Chondrocyte (in vitro differentiated cells): Measurements from ENCODE around the gene OCA2. TPM values are rescaled to one million over a fixed set of nuclear protein-coding genes. Genes with fewer than 3 reads are reported as not detected.

Source experiments
- DNase-seq: peaks from one replicate; pipeline ENCODE4 v3.0.0; 2021; ENCODE audit warnings: mixed read lengths, low spot score
- H3K27ac Mint-ChIP-seq: one replicate; pipeline ENCODE4 v1.8.0; 2021; ENCODE audit warnings: mild to moderate bottlenecking, moderate library complexity, mixed read lengths; ENCODE audit not compliant: unreplicated experiment
- H3K27me3 Mint-ChIP-seq: 2 replicates; pipeline ENCODE4 v1.8.0; 2021; ENCODE audit warnings: low read depth, mixed read lengths
- H3K36me3 Mint-ChIP-seq: 2 replicates; pipeline ENCODE4 v1.8.0; 2021; ENCODE audit warnings: low read depth, mixed read lengths
- H3K4me1 Mint-ChIP-seq: 2 replicates; pipeline ENCODE4 v1.8.0; 2021; ENCODE audit warnings: low read depth, mild to moderate bottlenecking, mixed read lengths
- H3K4me3 Mint-ChIP-seq: one replicate; pipeline ENCODE4 v1.8.0; 2021; ENCODE audit warnings: mild to moderate bottlenecking, moderate library complexity, mixed read lengths; ENCODE audit not compliant: unreplicated experiment
- H3K9me3 Mint-ChIP-seq: 2 replicates; pipeline ENCODE4 v1.8.0; 2021; ENCODE audit warnings: low read depth, mixed read lengths
- total RNA-seq: library from RNA; stranded (reverse); gene quantifications from 3 replicates; pipeline ENCODE4 v1.2.1, GENCODE V29; 2021
- TF ChIP-seq, protein P1 (sequence below): fragments of 200-600 bp; sonication (generic); IDR thresholded peaks from 2 replicates; pipeline ENCODE4 v1.5.0; 2021; ENCODE audit warnings: antibody characterized with exemption, mild to moderate bottlenecking, moderate library complexity

Gene OCA2
- total RNA-seq, 1 donor from 2014 or later: 0.75 TPM

DNA sequence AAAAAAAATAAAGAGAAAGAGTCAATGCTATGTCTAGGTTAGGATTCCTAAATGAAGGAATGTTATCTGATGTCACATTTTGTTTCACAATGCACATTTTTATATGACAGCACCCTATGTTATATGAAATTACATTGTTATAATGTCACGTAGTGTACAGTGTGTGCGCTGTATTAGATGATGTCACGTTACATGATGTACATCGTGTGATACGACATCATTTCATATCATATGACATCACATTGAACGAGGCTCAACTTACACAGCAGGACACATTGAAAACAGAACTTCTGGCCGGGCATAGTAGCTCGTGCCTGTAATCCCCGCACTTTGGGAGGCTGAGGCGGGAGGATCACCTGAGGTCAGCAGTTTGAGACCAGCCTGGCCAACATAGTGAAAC lies 150.0 kb downstream of the OCA2 start:
- Mint-ChIP-seq H3K27me3 (no peaks in the 10 kb centered on the region), H3K9me3 (no peaks in the 10 kb centered on the region), H3K27ac (no peak overlapping the region), H3K36me3 (no peaks in the 10 kb centered on the region), H3K4me3 (no peak overlapping the region), H3K4me1 (no peaks in the 10 kb centered on the region)
- no peak for DNase-seq
- TF ChIP-seq, protein P1, sequence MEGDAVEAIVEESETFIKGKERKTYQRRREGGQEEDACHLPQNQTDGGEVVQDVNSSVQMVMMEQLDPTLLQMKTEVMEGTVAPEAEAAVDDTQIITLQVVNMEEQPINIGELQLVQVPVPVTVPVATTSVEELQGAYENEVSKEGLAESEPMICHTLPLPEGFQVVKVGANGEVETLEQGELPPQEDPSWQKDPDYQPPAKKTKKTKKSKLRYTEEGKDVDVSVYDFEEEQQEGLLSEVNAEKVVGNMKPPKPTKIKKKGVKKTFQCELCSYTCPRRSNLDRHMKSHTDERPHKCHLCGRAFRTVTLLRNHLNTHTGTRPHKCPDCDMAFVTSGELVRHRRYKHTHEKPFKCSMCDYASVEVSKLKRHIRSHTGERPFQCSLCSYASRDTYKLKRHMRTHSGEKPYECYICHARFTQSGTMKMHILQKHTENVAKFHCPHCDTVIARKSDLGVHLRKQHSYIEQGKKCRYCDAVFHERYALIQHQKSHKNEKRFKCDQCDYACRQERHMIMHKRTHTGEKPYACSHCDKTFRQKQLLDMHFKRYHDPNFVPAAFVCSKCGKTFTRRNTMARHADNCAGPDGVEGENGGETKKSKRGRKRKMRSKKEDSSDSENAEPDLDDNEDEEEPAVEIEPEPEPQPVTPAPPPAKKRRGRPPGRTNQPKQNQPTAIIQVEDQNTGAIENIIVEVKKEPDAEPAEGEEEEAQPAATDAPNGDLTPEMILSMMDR: no peak

DNA sequence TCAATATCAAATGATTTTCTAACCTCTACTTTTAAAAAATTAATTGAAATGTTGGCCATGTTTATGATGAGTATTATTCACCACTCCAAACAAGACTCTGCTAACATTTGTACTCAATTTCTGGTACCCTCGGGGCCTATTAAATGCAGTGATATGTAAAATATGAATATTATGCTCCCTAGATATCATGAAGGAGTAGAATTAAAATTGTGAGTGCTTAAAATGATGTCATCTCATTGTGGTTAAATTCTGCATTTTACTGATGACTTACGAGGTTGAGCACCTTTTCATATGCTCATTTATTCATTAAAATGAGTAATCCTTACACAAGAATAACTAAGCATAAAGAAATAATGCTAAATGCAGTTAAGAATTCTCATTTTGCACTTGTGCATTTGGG lies 159.9 kb downstream of the OCA2 start:
- Mint-ChIP-seq H3K4me3 (no peak overlapping the region), H3K36me3 (no peaks in the 10 kb centered on the region), H3K4me1 (no peaks in the 10 kb centered on the region), H3K27me3 (peaks cover 5% of the 10 kb centered on the region), H3K9me3 (peaks cover 4% of the 10 kb centered on the region), H3K27ac (no peak overlapping the region)
- DNase-seq: no peak
- TF ChIP-seq, protein P1: no peak

DNA sequence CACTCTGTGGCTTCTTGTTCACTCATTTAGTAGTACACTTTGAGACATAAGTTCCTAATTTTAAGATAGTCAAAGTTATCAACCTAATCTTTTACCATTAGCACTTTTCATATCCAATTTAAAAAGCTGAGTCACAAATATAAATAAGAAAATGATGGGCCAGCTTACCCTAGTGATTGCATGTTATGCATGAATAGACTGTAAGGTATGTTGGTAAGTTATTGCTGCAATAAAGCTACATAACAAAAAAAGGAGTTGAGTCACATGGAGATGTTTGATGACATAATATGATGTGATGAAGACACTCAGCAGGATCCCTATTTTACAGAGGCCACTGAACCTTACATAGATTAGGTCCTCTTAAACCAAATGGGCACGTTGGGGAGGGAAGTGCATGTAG lies 161.3 kb downstream of the OCA2 start:
- peaks cover 5% of the 10 kb centered on the region for H3K27me3 Mint-ChIP-seq
- peaks cover 6% of the 10 kb centered on the region for H3K36me3 Mint-ChIP-seq
- TF ChIP-seq, protein P1: no peak
- no peaks in the 10 kb centered on the region for H3K4me1 Mint-ChIP-seq
- H3K27ac Mint-ChIP-seq: no peak overlapping the region
- DNase-seq: no peak
- H3K4me3 Mint-ChIP-seq: no peak overlapping the region
- peaks cover 15% of the 10 kb centered on the region for H3K9me3 Mint-ChIP-seq

DNA sequence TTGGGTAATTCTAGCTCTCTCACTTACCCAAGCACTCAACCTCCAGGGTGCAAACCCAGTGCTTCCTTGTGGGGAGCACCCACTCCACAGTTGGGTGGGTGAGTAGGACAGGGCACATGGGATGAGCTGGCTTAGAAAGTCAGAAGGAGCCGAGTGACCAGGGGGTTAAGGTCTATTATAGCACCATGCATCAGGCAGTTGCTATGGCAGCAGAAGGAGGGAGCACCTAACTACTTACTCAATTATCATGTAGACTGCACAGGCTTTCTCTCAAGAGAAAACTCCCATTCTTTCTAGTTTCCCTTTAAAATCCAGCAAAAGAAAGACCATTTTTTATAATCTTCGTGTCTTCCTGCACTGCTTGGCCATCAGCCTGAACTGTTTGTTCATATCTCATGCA lies 163.0 kb downstream of the OCA2 start:
- Mint-ChIP-seq H3K9me3 (peaks cover 27% of the 10 kb centered on the region), H3K4me1 (no peaks in the 10 kb centered on the region), H3K36me3 (peaks cover 10% of the 10 kb centered on the region), H3K4me3 (no peak overlapping the region), H3K27ac (no peak overlapping the region), H3K27me3 (peaks cover 5% of the 10 kb centered on the region)
- DNase-seq: no peak
- TF ChIP-seq, protein P1: no peak

DNA sequence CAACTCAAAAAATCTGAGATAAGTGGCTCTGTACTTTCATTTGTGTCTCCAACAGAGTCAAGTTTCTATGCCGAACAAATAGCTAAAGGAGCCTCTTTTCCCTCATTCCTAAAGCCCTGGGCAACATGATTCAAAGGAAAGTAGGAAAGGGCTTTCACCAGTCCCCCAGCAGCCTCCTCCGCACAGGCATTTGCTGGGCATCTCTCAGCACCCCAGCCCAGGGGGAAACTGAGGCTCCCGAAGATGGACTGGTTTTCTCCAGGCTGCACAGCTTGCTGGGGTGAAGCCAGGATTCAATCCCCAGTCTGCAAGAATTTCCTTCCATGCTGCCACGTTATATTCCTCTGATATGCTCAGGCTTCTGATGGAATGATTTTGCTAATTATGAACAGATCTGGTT lies 163.8 kb downstream of the OCA2 start:
- Mint-ChIP-seq H3K36me3 (peaks cover 10% of the 10 kb centered on the region), H3K27me3 (peaks cover 5% of the 10 kb centered on the region), H3K27ac (no peak overlapping the region)

More for the DNA sequence above, 163.8 kb downstream of the OCA2 start:
- Mint-ChIP-seq H3K4me3 (no peak overlapping the region), H3K4me1 (no peaks in the 10 kb centered on the region), H3K9me3 (peaks cover 31% of the 10 kb centered on the region)
- TF ChIP-seq, protein P1: no peak
- DNase-seq: no peak
